PFSK-1 (cell line): ENCODE data around the gene HSBP1L1.

Experiments used
- POLR2AphosphoS5 ChIP-seq: IDR thresholded peaks from 2 replicates; pipeline ENCODE4 v1.6.1; 2012; ENCODE audit warnings: low read depth, mild to moderate bottlenecking, control low read depth, low read length, moderate library complexity
- REST ChIP-seq, 2 experiments: IDR thresholded peaks; 2 replicates each; pipeline versions ENCODE4 v1.6.1 to v1.8.0; 2011 to 2012; ENCODE audit warnings: low read depth in 2 of 2, low read length in 2 of 2, control low read depth in 1 of 2, inconsistent platforms in 1 of 2, mild to moderate bottlenecking in 1 of 2, moderate library complexity in 1 of 2; ENCODE audit not compliant: insufficient read depth in 1 of 2

- TF ChIP-seq POLR2AphosphoS5 (no peak), REST (IDR thresholded peaks at IDR 0.05; ENCODE audit: insufficient read depth in 1 of 2, low read depth in 2 of 2, low read length in 2 of 2) (no peak)
Observed at GRCh38 chr18:79933765-79934164, 30.7 kb upstream of the HSBP1L1 start.
